COLO668 (cell line): ENCODE data around the gene SRPK2.

ENCODE experiments used
- DNase-seq: peaks from one replicate; lab custom pipeline; 2025; ENCODE audit not compliant: unreplicated experiment; lab: John Stamatoyannopoulos, UW

Gene SRPK2

DNA sequence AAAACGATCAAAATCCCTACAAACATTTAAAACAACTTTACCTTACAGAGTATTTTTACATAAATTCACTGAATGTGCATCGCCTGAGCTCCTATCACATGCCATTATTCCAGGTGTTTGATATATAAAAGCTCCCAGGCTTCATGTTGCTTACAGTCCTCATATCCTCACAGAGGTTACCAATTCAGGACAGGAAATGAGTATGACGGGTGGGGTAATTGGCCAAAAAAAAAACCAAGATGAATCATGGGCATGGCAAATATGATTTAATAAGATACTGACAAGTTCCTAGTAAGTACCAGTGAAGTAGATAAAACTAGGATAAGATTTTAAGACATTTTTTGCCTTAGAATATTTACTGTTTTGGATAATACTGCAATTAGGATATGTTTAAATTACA is 238.9 kb downstream of the SRPK2 start:
- no peak for DNase-seq

GRCh38 chr7:105141068-105141467 is 247.7 kb downstream of the SRPK2 start:
- DNase-seq, result no peak

- no peak for DNase-seq
These were observed 249.3 kb downstream of the SRPK2 start for GRCh38 chr7:105139381-105139780.

DNA sequence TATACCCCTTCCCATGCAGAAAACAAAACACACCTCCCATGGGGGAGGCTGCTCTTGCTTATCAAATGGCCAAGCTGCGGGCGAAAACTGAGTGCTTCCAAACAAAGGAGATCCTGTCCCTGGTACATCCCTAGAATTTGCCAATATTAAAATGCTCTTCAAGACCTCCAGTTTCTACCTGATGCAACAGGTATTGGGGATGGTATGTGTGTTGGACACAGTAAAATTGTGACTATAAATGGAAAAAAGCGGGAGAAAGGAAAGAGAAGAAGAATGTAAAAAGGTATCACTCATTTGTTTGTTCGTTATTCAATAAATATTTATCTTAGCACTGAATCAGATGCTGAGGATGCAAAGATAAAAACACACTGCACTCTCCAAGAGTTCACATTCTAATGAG is 250.8 kb downstream of the SRPK2 start:
- no peak for DNase-seq

GRCh38 chr7:105136221-105136620 is 252.5 kb downstream of the SRPK2 start:
- no peak for DNase-seq

DNA sequence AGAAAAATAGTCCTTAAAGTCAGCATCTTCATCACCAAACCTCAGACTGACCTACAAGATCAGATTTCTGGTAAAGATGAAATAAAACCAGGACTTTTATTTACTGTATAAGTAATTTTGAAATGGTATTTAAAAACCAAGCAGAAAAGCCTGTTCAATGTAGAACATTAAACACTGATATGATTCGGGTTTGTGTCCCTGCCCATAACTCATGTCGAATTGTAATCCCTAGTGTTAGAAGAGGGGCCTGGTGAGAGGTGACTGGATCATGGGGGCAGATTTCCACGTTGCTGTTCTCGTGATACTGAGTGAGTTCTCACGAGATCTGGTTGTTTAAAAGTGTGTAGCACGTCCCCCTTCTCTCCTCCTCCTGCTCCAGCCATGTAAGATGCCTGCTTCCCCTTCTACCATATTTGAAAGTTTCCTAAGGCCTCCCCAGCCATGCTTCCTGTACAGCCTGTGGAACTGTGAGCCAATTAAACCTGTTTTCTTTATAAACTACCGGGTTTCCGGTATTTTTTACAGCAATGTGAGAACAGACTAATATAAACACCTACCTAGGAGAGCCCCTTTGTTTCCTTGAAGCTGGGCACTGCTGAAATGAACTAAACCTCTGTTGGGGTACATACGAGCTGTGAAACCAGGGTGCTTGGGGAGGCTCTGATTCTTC is 254.6 kb downstream of the SRPK2 start:
- DNase-seq, result no peak

- DNase-seq, result no peak
These were observed 255.4 kb downstream of the SRPK2 start for GRCh38 chr7:105133358-105133757.

GRCh38 chr7:105132835-105133234 is 255.9 kb downstream of the SRPK2 start:
- no peak for DNase-seq

GRCh38 chr7:105132335-105132734 is 256.4 kb downstream of the SRPK2 start:
- no peak for DNase-seq

DNA sequence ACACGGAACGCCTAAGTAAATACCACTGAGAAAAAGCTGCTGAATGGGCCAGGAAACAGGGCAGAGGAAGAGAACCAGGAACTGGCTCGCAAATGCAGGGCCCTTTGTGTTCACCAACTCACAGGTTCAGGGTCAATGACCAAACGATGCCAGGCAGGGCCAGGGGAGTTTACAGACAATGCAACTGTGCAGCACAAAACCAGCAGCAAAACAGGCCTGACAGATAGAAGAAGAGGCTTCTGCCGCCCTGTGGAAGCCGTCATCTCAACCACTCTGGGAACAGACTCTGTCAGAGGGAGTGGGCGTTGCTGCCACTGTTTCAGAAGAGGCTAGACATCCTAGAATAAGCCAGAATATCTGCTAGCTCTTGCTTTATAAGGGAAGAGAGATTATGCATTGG is 256.8 kb downstream of the SRPK2 start:
- DNase-seq, result no peak

GRCh38 chr7:105131033-105131656 is 257.6 kb downstream of the SRPK2 start:
- DNase-seq, result no peak

GRCh38 chr7:105130580-105130979 is 258.1 kb downstream of the SRPK2 start:
- DNase-seq, result no peak

DNA sequence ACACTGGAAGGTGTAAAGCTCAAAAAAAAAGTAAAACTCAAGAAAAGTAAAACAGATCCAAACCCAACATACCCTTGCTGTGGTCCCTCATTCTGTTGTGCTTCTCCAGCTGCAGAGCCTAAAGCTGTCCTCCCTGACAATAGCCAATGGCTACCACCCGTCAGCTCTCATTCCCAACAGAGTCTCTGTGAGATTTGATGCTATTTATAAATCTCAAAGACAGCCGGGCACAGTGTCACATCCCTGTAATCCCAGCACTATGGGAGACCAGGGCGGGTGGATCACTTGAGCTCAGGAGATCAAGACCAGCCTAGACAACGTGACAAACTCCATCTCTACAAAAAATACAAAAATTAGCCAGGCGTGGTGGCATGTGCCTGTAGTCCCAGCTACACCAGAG is 258.7 kb downstream of the SRPK2 start:
- no peak for DNase-seq

GRCh38 chr7:105127179-105127578 is 261.5 kb downstream of the SRPK2 start:
- no peak for DNase-seq

GRCh38 chr7:105126436-105126975 is 262.2 kb downstream of the SRPK2 start:
- DNase-seq, result no peak

DNA sequence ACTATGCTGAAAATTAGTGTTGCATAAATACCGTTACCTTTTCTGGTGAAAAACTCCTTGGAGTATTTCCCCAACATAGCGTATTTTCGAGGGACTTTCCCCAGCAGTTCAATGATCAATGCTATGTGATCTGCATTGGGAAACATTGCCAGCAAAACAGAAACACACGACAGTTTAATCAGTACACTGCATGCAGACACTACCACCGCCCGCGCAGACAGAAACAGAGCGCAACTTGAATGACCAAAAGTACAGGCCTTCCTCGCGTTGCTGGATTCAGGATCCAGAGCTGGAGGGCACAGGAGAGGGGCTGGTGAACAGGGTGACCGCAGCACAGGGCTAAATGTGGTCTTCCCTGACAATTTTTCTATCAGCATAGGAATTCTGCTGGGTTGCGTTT is 263.0 kb downstream of the SRPK2 start:
- DNase-seq, result no peak

DNA sequence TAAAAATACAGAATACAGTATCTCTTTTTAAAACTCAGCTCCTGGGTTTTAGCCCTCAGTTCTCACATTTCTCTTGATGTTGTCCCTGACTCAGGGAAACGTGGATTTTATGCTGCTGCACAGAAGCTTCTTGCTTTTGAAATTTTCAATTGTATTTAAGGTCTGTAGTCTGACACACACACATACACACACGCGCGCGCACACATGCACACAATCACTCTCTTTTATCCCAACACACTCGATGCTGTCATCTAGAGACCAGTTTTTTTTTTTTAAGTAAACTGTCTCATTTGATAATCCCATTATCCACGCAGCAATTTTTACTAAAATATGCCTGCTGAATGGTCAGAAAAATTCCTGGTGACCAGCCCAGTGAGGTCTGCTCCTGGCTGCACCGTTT is 266.1 kb downstream of the SRPK2 start:
- DNase-seq, result no peak

DNA sequence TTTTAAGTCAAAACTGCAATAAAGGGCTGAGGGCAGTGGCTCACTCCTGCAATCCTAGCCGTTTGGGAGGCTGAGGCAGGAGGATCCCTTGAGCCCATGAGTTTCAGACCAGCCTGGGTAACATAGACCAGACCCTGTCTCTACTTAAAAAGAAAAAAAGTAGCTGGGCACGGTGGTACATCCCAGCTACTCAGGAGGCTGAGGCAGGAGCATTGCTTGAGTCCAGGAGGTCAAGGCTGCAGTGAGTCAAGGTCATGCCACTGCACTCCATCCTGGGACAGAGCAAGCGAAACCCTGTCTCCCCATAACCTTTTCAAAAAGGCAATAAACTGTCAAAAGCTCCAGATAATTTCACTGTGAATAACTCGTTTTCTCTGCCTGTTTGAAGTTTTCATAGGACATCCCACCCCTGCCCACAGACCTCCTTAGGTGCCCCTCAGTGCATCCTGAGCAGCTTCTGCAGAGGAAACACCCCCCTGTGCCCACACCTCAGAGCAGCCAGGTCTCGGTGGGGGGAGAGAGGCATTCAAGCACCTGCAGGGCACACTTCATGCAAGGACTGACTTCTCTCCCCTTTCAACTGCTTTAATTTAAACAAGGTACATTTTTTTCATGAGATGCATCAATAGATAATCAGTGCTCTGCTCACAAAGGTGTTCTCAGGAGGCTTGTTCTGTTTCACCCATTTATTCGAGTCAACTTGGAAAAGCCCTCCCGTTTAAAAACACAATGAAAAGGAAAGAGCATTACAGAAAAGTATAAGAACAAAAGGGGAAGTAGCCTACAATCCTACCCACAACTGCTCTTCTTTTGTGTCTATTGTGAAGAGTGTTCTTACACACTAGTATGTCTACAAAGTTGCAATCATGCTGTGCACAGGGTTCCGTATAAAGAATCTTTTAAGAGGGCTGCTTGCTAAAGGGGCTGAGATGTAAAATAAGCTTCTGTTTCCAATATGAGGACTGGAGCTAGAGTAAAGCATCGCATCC is 269.8 kb downstream of the SRPK2 start:
- DNase-seq, result no peak

DNA sequence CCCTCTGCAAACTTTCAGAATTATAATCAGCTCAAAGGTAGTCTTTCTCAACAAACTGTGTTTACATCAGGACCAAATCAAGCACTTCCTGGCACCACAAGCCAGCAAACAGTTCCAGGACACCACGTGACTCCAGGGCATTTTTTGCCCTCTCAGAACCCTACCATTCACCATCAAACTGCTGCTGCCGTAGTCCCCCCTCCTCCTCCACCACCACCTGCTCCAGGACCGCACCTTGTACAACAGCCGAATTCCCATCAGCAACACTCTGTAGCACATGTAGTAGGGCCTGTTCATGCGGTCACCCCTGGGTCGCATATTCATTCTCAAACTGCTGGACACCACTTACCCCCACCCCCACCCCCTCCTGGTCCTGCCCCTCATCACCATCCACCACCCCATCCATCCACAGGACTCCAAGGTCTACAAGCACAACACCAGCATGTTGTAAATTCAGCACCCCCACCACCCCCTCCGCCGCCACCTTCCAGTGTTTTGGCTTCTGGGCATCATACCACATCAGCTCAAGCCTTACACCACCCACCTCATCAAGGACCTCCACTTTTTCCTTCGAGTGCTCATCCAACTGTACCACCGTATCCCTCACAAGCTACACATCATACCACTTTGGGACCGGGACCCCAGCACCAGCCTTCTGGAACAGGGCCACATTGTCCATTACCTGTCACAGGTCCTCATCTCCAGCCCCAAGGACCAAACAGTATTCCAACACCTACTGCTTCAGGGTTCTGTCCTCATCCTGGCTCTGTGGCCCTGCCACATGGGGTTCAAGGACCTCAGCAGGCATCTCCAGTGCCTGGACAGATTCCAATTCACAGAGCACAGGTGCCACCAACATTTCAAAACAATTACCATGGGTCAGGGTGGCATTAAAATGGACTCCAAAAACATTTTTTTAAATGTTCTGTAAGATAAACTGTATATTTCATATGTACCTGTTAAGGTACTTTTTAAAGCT is 276.0 kb downstream of the SRPK2 start:
- DNase-seq, result no peak

- DNase-seq, result no peak
These were observed 281.3 kb downstream of the SRPK2 start for GRCh38 chr7:105107458-105107857.
